Measurements from ENCODE around the gene SCAMP2. TPM values are rescaled to one million over a fixed set of nuclear protein-coding genes. Genes with fewer than 3 reads are reported as not detected.
"Not testable (repeated sequence)": the region's sequence is repeated elsewhere in the genome, so short reads cannot be mapped to it uniquely, and the experiment has no call there.

The SCAMP2 gene
- total and polyA plus RNA-seq, 2 donors, result 22.4 to 46.3 TPM

DNA sequence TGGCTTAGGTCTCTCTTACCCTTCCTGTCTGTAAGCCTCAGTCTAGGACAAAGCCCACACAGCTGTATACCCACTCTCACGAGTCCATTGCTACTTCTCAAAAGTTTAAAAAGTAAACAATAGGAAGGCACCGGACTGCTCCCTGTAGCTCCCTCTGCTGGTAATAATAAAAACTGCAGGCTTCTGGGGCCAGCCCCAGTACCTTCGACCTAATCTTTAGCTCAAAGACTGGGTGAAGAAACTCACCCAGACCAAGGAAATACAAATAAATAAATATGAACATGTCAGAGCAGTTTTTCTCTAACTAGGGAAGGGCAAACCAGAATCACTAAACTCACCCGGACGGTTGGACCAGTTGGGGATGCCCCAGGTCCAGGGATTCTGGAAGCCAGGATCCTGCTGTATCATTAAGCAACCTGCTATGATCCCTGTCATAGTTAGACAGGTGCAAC lies 28.5 kb upstream of the SCAMP2 start:
- peak; percentile 54 for DNase-seq (ENCODE audit: extremely low spot score)
- Histone ChIP-seq H3K4me3 (ENCODE audit: low read depth, low read length) (no peak overlapping the region), H3K27ac (ENCODE audit: low read depth) (no peak overlapping the region), H3K36me3 (ENCODE audit: insufficient read depth) (no peaks in the 10 kb centered on the region), H3K4me1 (ENCODE audit: insufficient read depth) (no peaks in the 10 kb centered on the region)
- 17% methylated on average over 5 of the region's 5 CpGs for WGBS

DNA sequence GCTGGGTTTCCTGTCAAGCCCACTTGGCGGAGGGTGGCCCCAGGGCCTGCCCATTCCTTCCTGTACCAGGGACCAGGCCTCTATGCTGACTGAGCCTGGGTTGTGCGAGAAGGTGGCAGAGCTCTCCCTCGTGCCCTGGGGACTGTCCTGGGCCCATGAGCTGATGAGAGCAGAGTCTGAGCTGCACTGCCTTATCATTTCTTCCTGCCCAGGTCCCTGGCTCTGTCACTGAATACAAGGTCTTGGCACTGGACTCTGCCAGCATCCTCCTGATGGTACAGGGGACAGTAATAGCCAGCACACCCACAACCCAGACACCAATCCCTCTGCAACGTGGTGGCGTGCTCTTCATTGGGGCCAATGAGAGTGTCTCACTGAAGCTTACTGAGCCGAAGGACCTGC lies 24.1 kb upstream of the SCAMP2 start:
- no peak for DNase-seq (ENCODE audit: extremely low spot score)
- Histone ChIP-seq H3K4me3 (ENCODE audit: low read depth, low read length) (no peak overlapping the region), H3K4me1 (ENCODE audit: insufficient read depth) (no peaks in the 10 kb centered on the region), H3K27ac (ENCODE audit: low read depth) (no peak overlapping the region), H3K36me3 (ENCODE audit: insufficient read depth) (no peaks in the 10 kb centered on the region)
- WGBS, result 76% methylated on average over 6 of the region's 6 CpGs

DNA sequence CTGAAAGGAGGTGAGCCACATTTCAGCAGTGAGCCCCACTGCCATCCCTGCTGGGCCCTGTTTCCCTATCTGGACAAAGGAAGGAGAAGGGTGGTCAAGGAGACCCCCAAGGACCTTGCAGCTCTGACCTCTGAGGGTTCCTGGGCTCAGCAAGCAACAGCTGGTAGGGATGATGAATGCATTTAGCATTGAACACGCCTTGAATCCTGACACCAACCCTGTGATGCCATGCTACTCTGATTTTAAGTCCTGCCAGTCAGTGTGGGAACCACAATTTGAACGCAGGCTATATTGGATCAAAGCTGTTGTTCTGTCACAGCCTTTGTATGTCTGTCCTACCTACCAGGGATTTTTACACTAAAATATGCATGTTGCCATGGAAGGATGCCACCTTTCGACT lies 23.2 kb upstream of the SCAMP2 start:
- Histone ChIP-seq H3K4me3 (ENCODE audit: low read depth, low read length) (no peak overlapping the region), H3K27ac (ENCODE audit: low read depth) (no peak overlapping the region), H3K36me3 (ENCODE audit: insufficient read depth) (no peaks in the 10 kb centered on the region), H3K4me1 (ENCODE audit: insufficient read depth) (no peaks in the 10 kb centered on the region)
- DNase-seq (ENCODE audit: extremely low spot score), result no peak
- 89% methylated on average over 3 of the region's 3 CpGs for WGBS

DNA sequence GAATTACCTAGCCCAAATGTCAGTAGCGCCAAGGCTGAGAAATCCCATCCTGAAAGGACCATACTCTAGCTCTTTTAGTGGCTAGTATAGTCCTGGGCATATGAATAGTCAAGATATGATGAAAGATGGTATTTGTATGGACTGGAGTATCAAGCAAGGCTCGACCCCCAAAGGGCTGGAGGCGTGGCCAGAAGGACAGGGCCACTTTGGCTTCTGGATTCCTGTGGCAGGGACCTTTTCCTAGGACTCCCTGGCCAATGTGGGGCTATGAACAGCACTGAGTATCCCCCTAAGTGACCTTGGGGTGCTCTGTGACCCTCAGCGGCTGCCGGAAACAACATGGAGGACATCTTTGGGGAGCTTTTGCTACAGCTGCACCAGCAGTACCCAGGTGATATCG lies 22.7 kb upstream of the SCAMP2 start:
- 93% methylated on average over 6 of the region's 6 CpGs for WGBS
- Histone ChIP-seq H3K4me3 (ENCODE audit: low read depth, low read length) (no peak overlapping the region), H3K4me1 (ENCODE audit: insufficient read depth) (no peaks in the 10 kb centered on the region), H3K27ac (ENCODE audit: low read depth) (no peak overlapping the region), H3K36me3 (ENCODE audit: insufficient read depth) (no peaks in the 10 kb centered on the region)
- no peak for DNase-seq (ENCODE audit: extremely low spot score)

DNA sequence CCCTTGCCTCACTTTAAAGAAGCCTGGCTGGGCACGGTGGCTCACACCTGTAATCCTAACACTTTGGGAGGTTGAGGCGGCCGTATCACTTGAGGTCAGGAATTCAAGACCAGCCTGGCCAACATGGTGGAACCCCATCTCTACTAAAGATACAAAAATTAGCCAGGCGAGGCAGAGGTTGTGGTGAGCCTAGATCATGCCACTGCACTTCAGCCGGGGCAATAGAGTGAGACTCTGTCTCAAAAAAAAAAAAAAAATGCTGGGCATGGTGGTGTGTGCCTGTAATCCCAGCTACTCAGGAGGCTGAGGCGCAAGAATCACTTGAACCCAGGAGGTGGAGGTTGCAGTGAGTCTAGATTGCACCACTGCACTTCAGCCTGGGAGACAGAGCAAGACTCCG lies 21.2 kb upstream of the SCAMP2 start:
- not testable (repeated sequence) for H3K4me1 ChIP-seq (ENCODE audit: insufficient read depth); H3K36me3 ChIP-seq (ENCODE audit: insufficient read depth); H3K4me3 ChIP-seq (ENCODE audit: low read depth, low read length); DNase-seq (ENCODE audit: extremely low spot score); H3K27ac ChIP-seq (ENCODE audit: low read depth)
- WGBS, result 96% methylated on average over 7 of the region's 7 CpGs

DNA sequence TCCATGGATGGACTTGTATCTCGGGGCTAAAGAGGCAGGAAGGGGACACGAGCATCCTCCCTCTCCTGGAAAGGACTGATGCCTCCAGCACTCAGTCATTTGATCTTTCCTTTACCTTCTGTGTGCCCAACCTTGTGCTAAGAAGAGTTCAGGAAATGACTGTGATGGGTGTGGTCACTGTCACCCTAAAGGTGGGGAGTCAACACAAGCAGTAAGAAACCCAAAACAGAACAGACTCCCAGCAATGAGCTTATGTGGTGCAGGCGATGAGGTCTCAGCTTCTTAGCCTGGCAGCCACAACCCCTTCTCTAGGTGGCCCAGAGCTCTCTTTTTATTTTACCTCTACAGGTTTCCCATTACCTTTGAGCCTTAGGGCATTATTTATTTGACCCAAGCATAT lies 20.5 kb upstream of the SCAMP2 start:
- 80% methylated on average over 3 of the region's 3 CpGs for WGBS
- H3K36me3 ChIP-seq (ENCODE audit: insufficient read depth), result no peaks in the 10 kb centered on the region
- no peak overlapping the region for H3K27ac ChIP-seq (ENCODE audit: low read depth)
- no peaks in the 10 kb centered on the region for H3K4me1 ChIP-seq (ENCODE audit: insufficient read depth)
- no peak for DNase-seq (ENCODE audit: extremely low spot score)
- no peak overlapping the region for H3K4me3 ChIP-seq (ENCODE audit: low read depth, low read length)

DNA sequence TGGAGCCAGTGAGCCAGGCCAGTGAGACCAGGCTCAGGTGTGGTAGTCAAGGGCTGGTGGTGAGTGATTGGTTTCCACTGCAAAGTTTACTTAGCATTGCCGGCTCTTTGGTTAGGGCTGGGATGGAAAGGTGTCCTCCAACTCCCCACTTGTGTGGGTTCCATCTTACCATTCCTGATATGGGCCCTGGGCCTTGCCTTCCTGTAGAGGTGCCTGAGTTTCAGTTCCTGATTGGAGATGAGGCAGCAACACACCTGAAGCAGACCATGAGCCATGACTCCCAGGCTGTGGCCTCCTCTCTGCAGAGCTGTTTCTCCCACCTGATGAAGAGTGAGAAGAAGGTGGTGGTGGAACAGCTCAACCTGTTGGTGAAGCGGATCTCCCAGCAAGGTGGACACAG lies 19.8 kb upstream of the SCAMP2 start:
- H3K4me3 ChIP-seq (ENCODE audit: low read depth, low read length), result no peak overlapping the region
- H3K36me3 ChIP-seq (ENCODE audit: insufficient read depth), result no peaks in the 10 kb centered on the region
- H3K4me1 ChIP-seq (ENCODE audit: insufficient read depth), result no peaks in the 10 kb centered on the region
- 96% methylated on average over 2 of the region's 2 CpGs for WGBS
- H3K27ac ChIP-seq (ENCODE audit: low read depth), result no peak overlapping the region
- no peak for DNase-seq (ENCODE audit: extremely low spot score)

DNA sequence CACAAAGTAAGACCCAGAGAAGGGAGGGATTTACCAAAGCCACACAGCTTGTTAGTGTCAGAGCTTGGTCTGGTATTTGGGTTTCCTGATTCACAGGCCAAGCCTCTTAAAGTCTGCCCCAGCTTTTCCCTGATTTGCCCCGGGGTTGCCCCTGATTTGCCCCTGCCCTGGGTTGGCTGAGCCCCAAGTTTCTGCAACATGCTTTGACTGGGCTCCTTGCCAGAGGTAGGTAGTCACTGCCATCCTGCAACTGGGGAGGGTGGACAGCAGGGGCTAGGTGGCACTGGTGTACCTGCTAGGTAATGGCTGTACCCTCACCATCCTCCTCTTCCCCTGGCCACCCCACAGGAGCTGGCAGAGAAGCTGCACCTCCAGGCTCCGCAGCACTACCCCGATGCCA lies 19.1 kb upstream of the SCAMP2 start:
- Histone ChIP-seq H3K27ac (ENCODE audit: low read depth) (no peak overlapping the region), H3K4me1 (ENCODE audit: insufficient read depth) (no peaks in the 10 kb centered on the region), H3K4me3 (ENCODE audit: low read depth, low read length) (no peak overlapping the region), H3K36me3 (ENCODE audit: insufficient read depth) (no peaks in the 10 kb centered on the region)
- WGBS, result 87% methylated on average over 3 of the region's 3 CpGs
- no peak for DNase-seq (ENCODE audit: extremely low spot score)

DNA sequence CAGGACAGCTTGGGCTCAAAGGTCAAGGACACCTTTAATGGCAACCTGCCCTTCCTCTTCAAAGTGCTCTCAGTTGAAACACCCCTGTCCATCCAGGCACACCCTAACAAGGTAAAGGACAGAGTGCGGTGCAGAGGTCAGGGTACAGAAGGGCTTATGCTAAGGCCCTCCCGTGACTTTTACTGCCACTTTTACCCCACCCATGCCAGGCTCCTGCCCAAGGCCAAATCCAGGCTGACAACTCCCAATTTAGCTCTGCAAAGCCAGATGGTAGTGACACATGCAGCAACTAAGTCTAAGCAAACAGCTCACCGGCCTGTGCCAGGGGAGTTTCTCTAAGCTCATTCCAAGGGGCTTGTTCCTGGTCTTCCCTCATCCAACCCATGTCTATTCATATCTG lies 18.3 kb upstream of the SCAMP2 start:
- whole genome bisulfite sequencing, result 91% methylated on average over 3 of the region's 3 CpGs
- no peak for DNase-seq (ENCODE audit: extremely low spot score)
- H3K36me3 ChIP-seq (ENCODE audit: insufficient read depth), result no peaks in the 10 kb centered on the region

DNA sequence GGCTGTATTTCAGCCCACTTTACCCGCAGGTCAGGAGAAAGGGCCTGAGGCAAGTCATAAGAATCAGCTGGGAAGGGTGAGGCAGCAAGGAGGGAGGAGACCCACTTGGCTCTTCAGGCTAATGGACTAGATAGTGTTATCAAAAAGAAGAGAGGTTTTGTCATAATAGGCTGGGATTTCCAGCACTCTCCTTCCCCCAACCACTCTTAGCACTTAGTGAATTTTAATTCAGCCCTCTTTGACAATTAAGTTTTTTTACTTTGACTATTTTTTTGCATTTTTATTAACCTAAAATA lies 17.4 kb upstream of the SCAMP2 start:
- no peaks in the 10 kb centered on the region for H3K36me3 ChIP-seq (ENCODE audit: insufficient read depth)
- peak overlapping the region; percentile 82 for H3K4me3 ChIP-seq (ENCODE audit: low read depth, low read length)
- no peak overlapping the region for H3K27ac ChIP-seq (ENCODE audit: low read depth)
- H3K4me1 ChIP-seq (ENCODE audit: insufficient read depth), result no peaks in the 10 kb centered on the region
- 7% methylated on average over 1 of the region's 1 CpG for WGBS
- no peak for DNase-seq (ENCODE audit: extremely low spot score)

More for the DNA sequence above, 18.3 kb upstream of the SCAMP2 start:
- Histone ChIP-seq H3K4me1 (ENCODE audit: insufficient read depth) (no peaks in the 10 kb centered on the region), H3K4me3 (ENCODE audit: low read depth, low read length) (no peak overlapping the region), H3K27ac (ENCODE audit: low read depth) (no peak overlapping the region)

DNA sequence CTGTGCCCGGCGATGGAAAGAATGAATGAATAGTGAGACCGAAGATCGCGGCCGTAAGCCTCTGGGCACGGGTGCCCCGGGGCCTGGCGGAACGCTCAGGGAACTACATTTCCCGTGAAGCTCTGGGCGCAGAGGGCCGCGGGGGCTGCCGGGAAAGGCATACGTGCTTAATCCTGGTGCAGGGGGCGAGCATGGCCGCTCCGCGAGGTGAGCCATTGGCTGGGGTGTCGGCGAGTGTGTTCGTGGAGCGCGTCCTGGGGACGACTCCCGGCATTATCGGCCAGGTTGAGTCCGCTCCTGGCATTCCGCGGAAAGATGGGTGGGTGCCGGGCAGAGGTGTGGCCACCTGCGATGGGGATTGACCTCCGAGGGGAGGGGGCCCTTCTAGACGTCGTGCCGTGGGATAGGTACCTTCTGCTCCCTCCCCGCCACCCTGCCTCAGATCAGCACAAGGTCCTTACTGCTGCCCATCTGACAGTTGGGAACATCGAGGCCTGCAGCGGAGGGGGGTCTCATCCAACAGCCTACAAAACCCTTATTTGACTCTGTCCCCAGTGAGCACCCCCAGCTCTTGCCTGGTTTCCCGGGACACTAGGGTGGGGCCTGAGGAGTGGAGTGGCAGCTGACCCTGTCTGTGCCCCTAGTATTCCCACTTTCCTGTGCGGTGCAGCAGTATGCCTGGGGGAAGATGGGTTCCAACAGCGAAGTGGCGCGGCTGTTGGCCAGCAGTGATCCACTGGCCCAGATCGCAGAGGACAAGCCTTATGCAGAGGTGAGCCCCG lies 16.9 kb upstream of the SCAMP2 start, which contains the start of gene MPI:
Gene MPI (plus strand): TSS at position 160 of the 782 bp plus-strand sequence. CDS start 32 bp downstream, at position 192.
- 1% methylated on average over 47 of the region's 47 CpGs for WGBS
- Histone ChIP-seq H3K36me3 (ENCODE audit: insufficient read depth) (no peaks in the 10 kb centered on the region), H3K4me3 (ENCODE audit: low read depth, low read length) (peak within 1 kb of the TSS; percentile 82), H3K27ac (ENCODE audit: low read depth) (peak within 1 kb of the TSS; percentile 52), H3K4me1 (ENCODE audit: insufficient read depth) (no peaks in the 10 kb centered on the region)
- peak; percentile 68 for DNase-seq (ENCODE audit: extremely low spot score)

DNA sequence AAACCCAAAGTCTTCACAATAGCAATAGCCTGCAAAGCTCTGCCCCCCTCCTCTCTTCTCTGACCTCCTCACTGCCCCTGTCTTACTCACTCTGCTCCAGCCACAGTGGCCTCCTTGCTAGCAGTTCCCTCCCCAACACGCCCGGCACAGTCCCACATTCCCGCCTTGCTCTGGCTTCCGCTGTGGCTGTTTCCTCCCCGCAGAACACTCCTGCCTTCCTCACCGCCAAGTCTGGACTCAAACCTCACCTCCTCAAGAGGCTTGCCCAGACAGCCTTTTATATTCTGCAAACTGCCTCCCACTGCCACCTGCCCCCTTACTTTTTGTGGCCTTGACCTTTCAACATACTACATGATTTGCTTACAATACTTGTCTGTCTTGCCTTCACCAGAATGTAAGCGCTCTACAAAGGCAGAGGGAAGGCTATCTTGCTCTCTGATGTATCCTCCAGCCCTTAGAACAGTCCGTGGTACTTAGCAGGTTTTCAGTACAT lies 16.3 kb upstream of the SCAMP2 start:
- DNase-seq (ENCODE audit: extremely low spot score), result no peak
- H3K4me3 ChIP-seq (ENCODE audit: low read depth, low read length), result peak overlapping the region; percentile 82
- H3K36me3 ChIP-seq (ENCODE audit: insufficient read depth), result no peaks in the 10 kb centered on the region
- H3K4me1 ChIP-seq (ENCODE audit: insufficient read depth), result no peaks in the 10 kb centered on the region
- H3K27ac ChIP-seq (ENCODE audit: low read depth), result no peak overlapping the region
- WGBS, result 6% methylated on average over 8 of the region's 8 CpGs

DNA sequence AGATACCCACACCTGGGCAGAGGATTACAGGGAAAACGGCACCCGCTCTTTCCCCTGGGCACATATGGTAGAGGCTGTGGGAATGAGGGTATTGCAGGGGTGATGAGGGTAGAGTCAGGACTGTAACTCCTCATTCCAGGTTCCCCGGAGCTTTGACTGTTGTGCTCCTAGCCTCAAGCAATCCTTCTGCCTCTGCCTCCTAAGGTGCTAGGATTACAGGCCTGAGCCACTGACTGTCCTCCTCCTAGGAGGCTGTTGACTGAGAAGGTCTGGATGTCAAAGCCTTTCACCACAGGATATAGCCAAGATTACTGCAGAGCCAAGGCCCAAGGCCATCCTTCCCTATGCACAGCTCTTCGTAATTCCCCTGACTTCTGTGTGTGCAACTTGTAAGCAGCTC lies 15.6 kb upstream of the SCAMP2 start:
- no peak for DNase-seq (ENCODE audit: extremely low spot score)
- H3K4me3 ChIP-seq (ENCODE audit: low read depth, low read length), result no peak overlapping the region
- H3K36me3 ChIP-seq (ENCODE audit: insufficient read depth), result no peaks in the 10 kb centered on the region
- H3K4me1 ChIP-seq (ENCODE audit: insufficient read depth), result no peaks in the 10 kb centered on the region
- H3K27ac ChIP-seq (ENCODE audit: low read depth), result no peak overlapping the region
- 86% methylated on average over 4 of the region's 4 CpGs for WGBS

DNA sequence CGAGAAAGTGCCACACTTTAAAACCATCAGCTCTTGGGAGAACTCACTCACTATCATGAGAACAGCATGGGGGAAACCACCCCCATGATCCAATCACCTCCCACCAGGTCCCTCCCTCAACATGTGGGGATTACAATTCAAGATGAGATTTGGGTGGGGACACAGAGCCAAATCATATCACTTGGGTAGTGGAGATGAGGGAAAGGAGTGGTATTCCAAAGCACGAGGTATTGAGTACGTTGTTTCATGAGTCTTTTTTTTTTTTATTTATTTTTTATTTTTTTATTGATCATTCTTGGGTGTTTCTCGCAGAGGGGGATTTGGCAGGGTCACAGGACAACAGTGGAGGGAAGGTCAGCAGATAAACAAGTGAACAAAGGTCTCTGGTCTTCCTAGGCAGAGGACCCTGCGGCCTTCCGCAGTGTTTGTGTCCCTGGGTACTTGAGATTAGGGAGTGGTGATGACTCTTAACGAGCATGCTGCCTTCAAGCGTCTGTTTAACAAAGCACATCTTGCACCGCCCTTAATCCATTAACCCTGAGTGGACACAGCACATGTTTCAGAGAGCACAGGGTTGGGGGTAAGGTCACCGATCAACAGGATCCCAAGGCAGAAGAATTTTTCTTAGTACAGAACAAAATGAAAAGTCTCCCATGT lies 14.5 kb upstream of the SCAMP2 start:
- DNase-seq (ENCODE audit: extremely low spot score); H3K4me1 ChIP-seq (ENCODE audit: insufficient read depth); H3K27ac ChIP-seq (ENCODE audit: low read depth); H3K36me3 ChIP-seq (ENCODE audit: insufficient read depth); H3K4me3 ChIP-seq (ENCODE audit: low read depth, low read length): not testable (repeated sequence)
- WGBS, result 73% methylated on average over 10 of the region's 10 CpGs
